Activated T-cell treated with anti-CD3 and anti-CD28 coated beads, Interleukin-2, amount 50 U/mL, for 24 hours (primary cell): Measurements from ENCODE around the gene MRPS31.
A peak's percentile ranks its signal among the peaks of the same experiment; 100 is the strongest.

Source experiments
- DNase-seq: peaks from one replicate; pipeline ENCODE4 v3.0.0-alpha.2; 2020
- H3K27ac Mint-ChIP-seq: 2 replicates; pipeline ENCODE4 v1.8.0; 2020; ENCODE audit warnings: mild to moderate bottlenecking, mixed read lengths
- H3K27me3 Mint-ChIP-seq: 2 replicates; pipeline ENCODE4 v1.8.0; 2020; ENCODE audit warnings: mixed read lengths
- H3K36me3 Mint-ChIP-seq: 2 replicates; pipeline ENCODE4 v1.8.0; 2020; ENCODE audit warnings: low read depth, mixed read lengths
- H3K4me1 Mint-ChIP-seq: 2 replicates; pipeline ENCODE4 v1.8.0; 2020; ENCODE audit warnings: low read depth, mixed read lengths
- H3K4me3 Mint-ChIP-seq: 2 replicates; pipeline ENCODE4 v1.8.0; 2020; ENCODE audit warnings: mild to moderate bottlenecking, moderate library complexity, mixed read lengths
- H3K9me3 Mint-ChIP-seq: 2 replicates; pipeline ENCODE4 v1.8.0; 2020; ENCODE audit warnings: mixed read lengths

Gene MRPS31

DNA sequence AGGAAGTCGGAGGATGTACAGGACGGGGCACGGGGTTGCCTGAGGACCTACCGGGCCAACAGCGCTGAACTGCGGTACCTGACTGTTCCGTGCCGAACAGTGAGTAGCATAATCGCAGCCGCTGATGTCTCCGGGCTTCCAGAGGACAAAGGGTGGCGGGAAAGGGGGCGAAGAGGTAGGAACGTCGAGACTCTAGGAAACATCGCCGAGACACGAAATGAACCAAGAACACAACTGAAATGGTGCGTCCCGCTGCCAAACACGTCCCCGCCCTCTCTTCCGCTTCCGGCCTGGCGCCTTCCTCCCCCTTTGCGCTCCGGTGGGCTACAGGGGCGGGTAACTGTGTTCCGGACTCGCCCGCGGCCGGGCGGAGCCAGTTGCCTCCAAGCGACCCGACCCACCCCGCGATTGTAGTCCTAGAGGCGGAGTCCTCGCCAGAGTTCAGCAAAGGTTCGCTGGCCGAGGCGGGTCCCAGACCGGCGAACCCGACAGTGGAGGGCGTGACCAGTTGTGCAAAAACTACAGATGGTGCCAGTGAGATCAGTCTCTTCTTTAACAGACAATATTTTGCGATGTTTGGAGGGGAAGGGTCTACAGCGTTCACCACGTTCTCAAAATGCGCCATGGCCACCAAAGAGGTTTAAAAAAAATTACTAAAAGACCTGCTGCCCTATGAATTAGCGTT is at the start of gene MRPS31:
Gene MRPS31 (minus strand): TSS at position 257 of the 685 bp plus-strand sequence. CDS start 54 bp downstream, at position 203.
- H3K9me3 Mint-ChIP-seq, result no peaks in the 10 kb centered on the region
- peak; percentile 98 for DNase-seq
- H3K27me3 Mint-ChIP-seq, result no peaks in the 10 kb centered on the region
- peaks cover 30% of the 10 kb centered on the region for H3K36me3 Mint-ChIP-seq
- peak within 1 kb of the TSS; percentile 98 for H3K27ac Mint-ChIP-seq
- peaks cover 47% of the 10 kb centered on the region for H3K4me1 Mint-ChIP-seq
- H3K4me3 Mint-ChIP-seq, result peak within 1 kb of the TSS; percentile 97

DNA sequence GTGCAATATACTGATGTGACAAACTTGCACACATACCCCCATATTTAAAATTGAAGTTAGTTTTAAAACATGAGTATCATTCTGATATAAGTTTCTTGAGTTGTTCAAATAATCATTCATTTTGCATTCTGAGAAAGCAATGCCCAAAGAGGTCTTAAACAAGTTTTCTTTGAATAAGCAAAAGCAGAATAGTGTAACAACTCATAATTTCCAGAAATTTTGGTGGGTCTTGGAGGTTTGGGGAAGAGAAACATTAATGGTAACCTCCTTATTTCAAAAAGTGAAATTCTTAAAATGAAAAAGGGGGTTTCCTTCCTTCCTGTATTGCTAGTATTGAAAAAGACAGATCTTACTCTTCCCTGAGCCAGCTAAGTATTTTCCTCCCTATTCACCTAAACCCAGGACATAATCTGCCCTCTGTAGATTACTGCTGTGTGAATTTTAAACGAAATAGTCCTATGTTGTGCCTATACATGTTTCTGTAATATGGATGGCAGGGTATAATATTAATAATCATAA is 48.9 kb upstream of the MRPS31 start:
- DNase-seq, result no peak
- peak overlapping the region; percentile 60 for H3K27ac Mint-ChIP-seq
- H3K4me1 Mint-ChIP-seq, result peaks cover 21% of the 10 kb centered on the region
- H3K36me3 Mint-ChIP-seq, result peaks cover 20% of the 10 kb centered on the region
- H3K4me3 Mint-ChIP-seq, result no peak overlapping the region
- H3K27me3 Mint-ChIP-seq, result no peaks in the 10 kb centered on the region
- peaks cover 13% of the 10 kb centered on the region for H3K9me3 Mint-ChIP-seq

DNA sequence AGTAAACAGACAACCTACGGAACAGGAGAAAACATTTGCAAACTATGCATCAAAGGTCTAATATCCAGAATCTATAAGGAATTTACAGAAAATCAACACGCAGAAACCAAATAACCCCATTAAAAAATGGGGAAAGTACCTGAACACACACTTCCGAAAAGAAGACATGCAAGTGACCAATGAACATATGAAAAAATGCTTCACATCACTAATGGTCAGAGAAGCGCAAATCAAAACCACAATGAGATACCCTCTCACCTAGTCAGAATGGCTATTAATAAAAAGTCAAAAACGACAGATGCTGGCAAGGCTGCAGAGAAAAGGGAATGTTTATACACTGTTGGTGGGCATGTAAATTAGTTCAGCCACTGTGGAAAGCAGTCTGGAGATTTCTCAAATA is 47.9 kb upstream of the MRPS31 start:
- no peaks in the 10 kb centered on the region for H3K27me3 Mint-ChIP-seq
- DNase-seq, result no peak
- peaks cover 21% of the 10 kb centered on the region for H3K4me1 Mint-ChIP-seq
- H3K27ac Mint-ChIP-seq, result peak overlapping the region; percentile 60
- H3K4me3 Mint-ChIP-seq, result no peak overlapping the region
- peaks cover 13% of the 10 kb centered on the region for H3K9me3 Mint-ChIP-seq
- peaks cover 30% of the 10 kb centered on the region for H3K36me3 Mint-ChIP-seq

DNA sequence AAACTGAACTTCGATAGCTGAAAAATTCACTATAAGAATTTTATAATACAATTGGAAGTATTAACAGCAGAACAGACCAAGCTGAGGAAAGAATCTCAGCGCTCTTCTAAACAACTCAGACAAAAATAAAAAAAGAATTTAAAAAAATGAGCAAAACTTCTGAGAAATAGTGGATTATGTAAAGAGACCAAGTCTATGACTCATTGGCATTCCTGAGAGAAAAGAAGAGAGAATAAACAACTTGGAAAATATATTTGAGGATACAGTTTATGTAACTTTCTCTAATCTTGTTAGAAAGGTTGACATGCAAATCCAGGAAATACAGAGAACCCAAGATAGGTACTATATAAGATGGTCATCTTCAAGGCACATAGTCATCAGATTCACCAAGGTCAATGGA is 43.8 kb upstream of the MRPS31 start:
- Mint-ChIP-seq H3K27me3 (no peaks in the 10 kb centered on the region), H3K27ac (no peak overlapping the region), H3K4me3 (no peak overlapping the region), H3K36me3 (peaks cover 67% of the 10 kb centered on the region), H3K4me1 (peaks cover 11% of the 10 kb centered on the region), H3K9me3 (peaks cover 13% of the 10 kb centered on the region)
- DNase-seq, result no peak

DNA sequence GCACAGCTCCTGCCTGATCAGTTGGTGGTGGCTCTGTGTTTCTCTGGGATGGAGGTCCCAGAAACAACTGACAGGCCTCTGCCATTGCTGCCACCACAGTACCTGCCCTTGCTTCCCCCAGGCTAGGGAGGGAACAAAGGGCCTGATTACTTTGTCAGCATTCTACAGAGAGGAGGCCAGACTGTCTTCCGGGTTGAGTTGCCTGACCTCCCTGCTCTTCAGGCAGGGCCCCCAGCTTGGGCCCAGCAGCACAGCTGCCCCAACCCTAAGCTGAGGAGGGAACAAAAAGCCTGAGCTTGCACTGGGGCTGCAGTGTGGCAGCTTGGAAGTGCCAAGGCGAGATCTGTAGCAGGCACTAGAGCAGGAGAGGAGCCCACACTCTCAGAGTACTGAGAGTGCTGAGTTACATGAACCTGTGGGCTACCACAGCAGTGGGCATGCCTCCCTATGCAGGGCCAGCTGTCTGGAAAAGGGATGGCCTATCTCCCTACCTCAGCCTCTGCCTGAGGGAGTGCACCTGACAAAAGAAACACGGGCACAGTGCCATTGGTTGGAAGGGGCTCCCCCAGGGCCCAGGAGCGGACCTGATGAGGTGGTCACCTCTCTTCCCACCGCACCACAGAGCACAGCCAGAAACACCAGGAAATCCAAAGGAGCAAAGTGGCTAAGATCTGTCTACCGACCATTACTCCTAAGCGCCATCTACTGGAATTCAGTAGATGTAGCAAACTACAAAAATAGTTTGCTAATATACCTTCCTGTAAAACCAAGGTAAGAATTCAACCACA is 42.9 kb upstream of the MRPS31 start:
- no peaks in the 10 kb centered on the region for H3K27me3 Mint-ChIP-seq
- peak overlapping the region; percentile 24 for H3K27ac Mint-ChIP-seq
- H3K4me1 Mint-ChIP-seq, result peaks cover 2% of the 10 kb centered on the region
- H3K36me3 Mint-ChIP-seq, result peaks cover 76% of the 10 kb centered on the region
- H3K9me3 Mint-ChIP-seq, result peaks cover 13% of the 10 kb centered on the region
- DNase-seq, result no peak
- H3K4me3 Mint-ChIP-seq, result no peak overlapping the region

DNA sequence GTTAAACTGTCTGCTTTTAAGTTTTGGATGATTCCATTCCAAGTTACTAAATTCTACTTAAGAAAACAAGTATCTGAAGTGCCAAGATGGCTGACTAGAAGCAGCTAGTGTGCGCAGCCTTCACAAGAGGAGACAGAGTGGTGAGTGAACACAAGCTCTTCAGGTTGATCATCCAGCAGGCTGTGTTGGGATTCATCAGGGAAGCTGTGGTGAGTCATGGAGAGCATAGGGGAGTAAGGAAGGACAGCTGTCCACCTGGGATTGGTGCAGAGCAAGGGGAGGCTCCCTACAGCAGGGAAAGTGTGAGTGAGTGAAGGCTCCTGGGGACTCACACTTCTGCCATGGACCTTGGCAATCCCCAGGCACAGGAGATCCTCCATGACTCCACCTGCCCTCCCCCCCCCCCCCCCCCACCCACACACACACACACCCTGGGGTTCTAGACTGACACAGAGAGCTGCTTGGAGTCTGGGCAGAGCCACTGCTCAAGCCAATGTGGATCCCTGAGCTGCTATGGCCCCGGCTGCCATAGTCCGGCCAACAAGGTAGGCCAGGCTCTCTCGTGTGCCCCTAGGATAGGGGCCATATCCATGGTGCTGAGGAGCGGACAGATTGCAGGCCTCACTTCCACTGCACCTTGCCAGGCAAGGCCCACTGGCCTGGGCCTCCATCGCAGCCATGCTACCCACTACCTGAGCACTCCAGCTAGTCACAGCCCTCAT is 41.9 kb upstream of the MRPS31 start:
- Mint-ChIP-seq H3K9me3 (peaks cover 13% of the 10 kb centered on the region), H3K36me3 (peaks cover 84% of the 10 kb centered on the region), H3K27ac (no peak overlapping the region), H3K27me3 (no peaks in the 10 kb centered on the region), H3K4me1 (no peaks in the 10 kb centered on the region), H3K4me3 (no peak overlapping the region)
- no peak for DNase-seq

DNA sequence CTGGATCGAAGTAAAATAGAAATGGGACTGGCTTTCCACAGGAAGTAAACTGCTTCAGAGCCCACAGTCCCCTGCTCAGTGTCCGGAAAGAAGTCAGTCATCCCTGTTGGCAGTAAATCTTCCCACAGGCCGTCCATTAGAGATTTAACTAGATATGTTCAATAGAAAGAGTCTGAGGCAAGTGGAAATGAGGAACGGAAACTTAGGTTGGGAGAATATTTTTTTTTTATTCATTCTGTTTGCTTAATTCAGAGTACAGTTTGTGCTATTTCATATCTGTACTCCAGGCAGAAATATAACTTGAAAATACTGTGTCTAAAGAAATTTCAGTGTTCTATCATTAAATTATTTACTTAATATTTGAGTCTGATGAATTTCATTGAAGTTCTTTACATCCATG is 41.1 kb upstream of the MRPS31 start:
- Mint-ChIP-seq H3K36me3 (peaks cover 91% of the 10 kb centered on the region), H3K4me3 (no peak overlapping the region), H3K27ac (peak overlapping the region; percentile 30), H3K27me3 (no peaks in the 10 kb centered on the region), H3K9me3 (peaks cover 13% of the 10 kb centered on the region), H3K4me1 (no peaks in the 10 kb centered on the region)
- no peak for DNase-seq

DNA sequence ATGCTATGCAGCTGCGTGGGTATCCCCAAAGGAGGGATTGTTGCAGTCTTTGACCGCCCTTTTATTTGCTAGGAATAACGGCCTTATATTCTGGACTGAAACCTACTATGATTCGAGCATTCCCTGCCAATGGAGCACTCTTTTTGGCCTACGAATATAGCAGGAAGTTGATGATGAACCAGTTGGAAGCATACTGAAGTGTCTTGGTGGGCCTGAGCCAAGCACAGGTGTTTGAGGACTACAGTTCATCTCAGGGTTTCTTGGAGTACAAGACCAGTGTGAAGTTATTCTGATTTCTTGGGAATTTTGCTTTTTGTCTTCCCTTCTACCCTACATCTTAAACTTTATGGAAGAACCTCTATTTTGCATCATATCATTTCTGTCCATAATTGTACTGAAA is 38.5 kb upstream of the MRPS31 start:
- Mint-ChIP-seq H3K4me1 (no peaks in the 10 kb centered on the region), H3K4me3 (no peak overlapping the region), H3K27ac (no peak overlapping the region), H3K27me3 (no peaks in the 10 kb centered on the region), H3K9me3 (no peaks in the 10 kb centered on the region), H3K36me3 (peaks cover 93% of the 10 kb centered on the region)
- no peak for DNase-seq

DNA sequence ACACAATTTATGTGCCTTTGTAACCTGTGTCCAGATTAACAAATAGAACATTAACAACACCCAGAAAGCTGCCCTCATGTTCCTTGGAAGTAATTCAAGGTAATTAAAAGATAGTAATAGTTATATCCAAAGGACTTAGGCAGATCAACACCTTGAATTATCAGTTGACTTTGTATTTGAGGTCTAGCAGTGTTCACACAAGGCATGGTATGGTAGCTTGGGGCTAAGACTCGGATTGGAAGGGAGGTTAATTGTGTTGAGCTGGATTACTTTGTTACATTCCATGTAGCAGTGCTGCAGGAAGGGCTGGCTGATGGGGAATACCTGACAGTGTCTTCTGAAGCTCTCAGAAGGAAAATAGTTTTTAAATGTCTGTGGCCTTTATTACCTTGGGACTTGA is 35.3 kb upstream of the MRPS31 start:
- no peak for DNase-seq
- no peaks in the 10 kb centered on the region for H3K9me3 Mint-ChIP-seq
- H3K4me1 Mint-ChIP-seq, result no peaks in the 10 kb centered on the region
- no peak overlapping the region for H3K4me3 Mint-ChIP-seq
- no peaks in the 10 kb centered on the region for H3K27me3 Mint-ChIP-seq
- peaks cover 95% of the 10 kb centered on the region for H3K36me3 Mint-ChIP-seq
- H3K27ac Mint-ChIP-seq, result no peak overlapping the region

DNA sequence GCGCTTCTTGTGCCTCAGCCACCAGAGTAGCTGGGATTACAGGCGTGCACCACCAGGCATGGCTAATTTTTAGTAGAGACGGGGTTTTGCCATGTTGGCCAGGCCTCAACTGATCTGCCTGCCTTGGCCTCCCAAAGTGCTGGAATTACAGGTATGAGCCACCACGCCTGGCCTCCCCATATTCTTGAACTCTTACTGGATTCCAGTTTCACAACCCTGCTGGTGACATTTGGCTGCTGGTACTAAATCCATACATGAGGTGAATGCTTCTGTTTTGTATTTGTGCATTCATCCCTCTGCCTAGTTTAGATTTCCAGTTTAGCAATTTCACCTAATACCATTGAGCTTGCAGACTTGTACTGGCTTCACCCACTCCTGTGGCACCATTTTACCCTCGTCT is 32.3 kb upstream of the MRPS31 start:
- no peak overlapping the region for H3K4me3 Mint-ChIP-seq
- peaks cover 98% of the 10 kb centered on the region for H3K36me3 Mint-ChIP-seq
- H3K27me3 Mint-ChIP-seq, result no peaks in the 10 kb centered on the region
- peaks cover 7% of the 10 kb centered on the region for H3K4me1 Mint-ChIP-seq
- no peak for DNase-seq
- no peak overlapping the region for H3K27ac Mint-ChIP-seq
- H3K9me3 Mint-ChIP-seq, result no peaks in the 10 kb centered on the region

DNA sequence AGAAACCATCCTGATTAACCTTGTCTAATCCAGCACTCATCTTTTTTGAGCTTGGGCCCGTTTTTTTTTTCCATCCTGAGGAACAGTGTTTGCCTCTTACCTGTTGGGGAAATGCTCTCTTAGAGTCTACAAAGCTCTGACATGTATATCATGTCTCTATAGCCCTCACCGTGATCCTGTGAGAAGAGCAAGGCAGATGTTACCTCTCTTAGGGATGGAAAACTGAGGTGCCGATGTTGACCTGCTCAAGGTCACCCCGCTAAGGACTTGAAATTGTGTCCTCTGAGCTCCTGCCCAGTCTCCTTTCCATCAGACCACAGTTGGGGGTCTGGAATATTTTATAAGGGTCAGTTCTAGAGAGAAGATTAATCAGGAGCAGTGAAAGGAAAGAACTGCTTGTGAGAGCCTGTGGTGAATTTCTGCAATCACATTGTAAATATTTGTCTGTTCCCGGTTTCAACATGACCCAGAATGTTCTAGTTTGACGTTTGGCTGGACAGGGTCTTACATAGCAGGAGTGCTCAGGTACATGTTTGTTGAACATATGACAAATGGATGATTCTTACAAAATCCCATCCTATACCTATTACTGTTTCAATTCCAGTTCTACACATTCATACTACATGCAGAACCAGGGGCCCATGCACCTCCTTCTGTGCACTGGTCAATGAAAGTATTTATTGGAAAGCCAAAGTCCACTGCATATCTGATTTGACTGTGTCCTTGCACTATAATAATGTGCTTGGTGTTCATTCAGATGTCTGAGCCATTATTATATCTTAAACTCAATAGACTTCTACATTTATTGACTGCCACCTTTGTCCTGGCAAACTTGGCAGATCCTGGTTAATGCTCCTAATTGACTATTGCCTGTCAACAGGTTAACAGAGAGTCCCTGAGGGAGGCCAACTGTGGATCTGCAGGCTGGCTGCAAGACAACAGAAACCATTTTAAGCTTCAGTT is 30.5 kb upstream of the MRPS31 start:
- no peak for DNase-seq
- H3K4me1 Mint-ChIP-seq, result peaks cover 15% of the 10 kb centered on the region
- no peak overlapping the region for H3K27ac Mint-ChIP-seq
- no peak overlapping the region for H3K4me3 Mint-ChIP-seq
- peaks cover 92% of the 10 kb centered on the region for H3K36me3 Mint-ChIP-seq
- no peaks in the 10 kb centered on the region for H3K27me3 Mint-ChIP-seq
- H3K9me3 Mint-ChIP-seq, result no peaks in the 10 kb centered on the region

DNA sequence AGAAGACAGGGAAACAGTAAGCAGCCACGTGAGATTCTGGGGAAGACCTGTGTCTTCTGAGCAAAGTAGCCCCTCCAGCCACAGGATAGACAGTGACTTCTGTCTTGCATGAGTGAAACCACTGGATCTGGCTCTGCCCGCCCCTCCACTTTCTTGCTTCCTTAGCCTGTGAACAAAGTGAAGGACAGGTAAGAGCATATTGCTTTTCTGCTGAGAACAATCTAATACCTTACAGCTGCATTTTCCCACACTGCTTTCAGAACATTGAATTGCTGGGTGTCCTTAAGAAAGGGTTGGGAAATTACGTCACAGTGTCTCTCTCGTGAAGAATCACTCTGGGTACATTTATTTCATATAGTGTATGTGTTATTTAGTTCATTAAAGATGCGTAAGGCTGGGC is 29.6 kb upstream of the MRPS31 start:
- H3K4me1 Mint-ChIP-seq, result peaks cover 16% of the 10 kb centered on the region
- H3K27ac Mint-ChIP-seq, result no peak overlapping the region
- DNase-seq, result no peak
- peaks cover 91% of the 10 kb centered on the region for H3K36me3 Mint-ChIP-seq
- no peak overlapping the region for H3K4me3 Mint-ChIP-seq
- no peaks in the 10 kb centered on the region for H3K9me3 Mint-ChIP-seq
- H3K27me3 Mint-ChIP-seq, result no peaks in the 10 kb centered on the region

DNA sequence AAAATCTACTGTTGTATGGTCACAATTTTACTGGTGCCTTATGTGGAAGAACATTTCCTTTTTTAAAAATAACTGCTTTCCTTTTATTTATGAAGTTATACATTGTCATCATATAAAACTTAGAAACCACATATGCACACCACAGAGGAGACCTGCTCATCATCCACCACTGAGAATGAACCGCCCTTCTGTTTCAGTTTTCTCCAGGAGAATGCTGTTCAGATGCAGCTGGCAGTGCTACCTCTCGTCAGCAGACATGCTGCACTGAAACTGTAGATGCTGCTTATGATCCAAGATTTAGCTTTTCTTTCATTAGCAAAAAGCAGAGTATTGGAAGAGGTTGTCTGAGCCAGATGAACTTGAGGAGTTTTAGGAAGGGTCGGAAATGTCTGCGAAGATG is 28.5 kb upstream of the MRPS31 start:
- Mint-ChIP-seq H3K27me3 (no peaks in the 10 kb centered on the region), H3K27ac (no peak overlapping the region), H3K4me3 (no peak overlapping the region), H3K9me3 (no peaks in the 10 kb centered on the region), H3K36me3 (peaks cover 92% of the 10 kb centered on the region), H3K4me1 (peaks cover 18% of the 10 kb centered on the region)
- DNase-seq, result no peak

DNA sequence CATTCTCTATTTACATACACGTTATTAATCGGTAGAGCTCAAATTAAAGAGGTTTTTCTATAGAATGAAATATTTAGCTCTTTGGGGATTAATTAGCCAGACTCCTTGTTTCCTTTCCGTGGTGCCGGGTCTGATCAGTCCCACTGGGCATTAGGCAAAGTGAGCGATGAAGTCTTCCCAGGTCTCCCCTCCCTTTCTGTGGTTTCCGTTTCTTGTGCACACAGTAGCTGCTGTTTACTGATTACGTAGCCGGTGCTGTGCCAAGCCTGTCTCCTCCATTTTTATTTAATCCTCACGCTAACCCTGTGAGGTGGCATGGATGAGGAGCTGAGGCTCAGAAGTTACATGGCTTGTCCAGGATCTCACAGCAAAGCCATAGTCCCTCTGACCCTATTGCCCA is 27.4 kb upstream of the MRPS31 start:
- Mint-ChIP-seq H3K4me1 (peaks cover 21% of the 10 kb centered on the region), H3K27ac (peak overlapping the region; percentile 4), H3K9me3 (no peaks in the 10 kb centered on the region), H3K4me3 (peak overlapping the region; percentile 41), H3K27me3 (no peaks in the 10 kb centered on the region), H3K36me3 (peaks cover 93% of the 10 kb centered on the region)
- DNase-seq, result no peak
